K562 (cell line): ENCODE results near the gene PDF. TPM values are rescaled to one million over a fixed set of nuclear protein-coding genes. Genes with fewer than 3 reads are reported as not detected.
A peak's percentile ranks its signal among the peaks of the same experiment; 100 is the strongest.

Experiments used
- CHD1 ChIP-seq: fragments of 200-600 bp; sonication (generic); IDR thresholded peaks from one replicate; pipeline ENCODE4 v1.6.1; 2012; ENCODE audit warnings: mild to moderate bottlenecking, moderate library complexity, low read length, inconsistent platforms
- ERF ChIP-seq: fragments of 450-650 bp; formaldehyde crosslinking; IDR thresholded peaks from 2 replicates; pipeline ENCODE4 v1.4.0; 2020; ENCODE audit warnings: mild to moderate bottlenecking, mixed read lengths
- ESRRA ChIP-seq: fragments of 450-650 bp; IDR thresholded peaks from 2 replicates; pipeline ENCODE4 v1.6.1; 2014; ENCODE audit warnings: low read depth, mild to moderate bottlenecking, moderate library complexity, borderline replicate concordance
- KLF1 ChIP-seq: fragments of 450-650 bp; IDR thresholded peaks from 2 replicates; pipeline ENCODE4 v1.6.1; 2016; ENCODE audit warnings: missing genetic modification characterization, missing compliant biosample characterization
- L3MBTL2 ChIP-seq: fragments of 450-650 bp; IDR thresholded peaks from 2 replicates; pipeline ENCODE4 v1.6.1; 2016; ENCODE audit warnings: mild to moderate bottlenecking, moderate library complexity
- MAZ ChIP-seq, 2 experiments: fragments of 450-650 bp in 1 of 2; sonication (generic) in 1 of 2; formaldehyde crosslinking; IDR thresholded peaks in 1 of 2; conservative IDR thresholded peaks in 1 of 2; 2 replicates each; pipeline versions ENCODE4 v1.4.0 to v1.5.0; 2020; ENCODE audit warnings: mild to moderate bottlenecking in 1 of 2, missing genetic modification reagents in 1 of 2
- MBD1 ChIP-seq: fragments of 250-450 bp; sonication (Bioruptor Pico); IDR thresholded peaks from 2 replicates; pipeline ENCODE4 v1.8.0; 2022; ENCODE audit warnings: inconsistent platforms
- MLLT1 ChIP-seq, 2 experiments: fragments of 450-650 bp; IDR thresholded peaks; 2 replicates each; pipeline ENCODE4 v1.6.1; 2016
- SOX6 ChIP-seq: fragments of 450-650 bp; IDR thresholded peaks from 2 replicates; pipeline ENCODE4 v1.6.1; 2014; ENCODE audit warnings: mild to moderate bottlenecking
- USF1 ChIP-seq: sonication (generic); formaldehyde crosslinking; IDR thresholded peaks from 2 replicates; pipeline ENCODE4 v1.9.0; 2022; ENCODE audit warnings: mild to moderate bottlenecking, missing genetic modification reagents
- polyA plus RNA-seq, 8 experiments: library from polyadenylated mRNA; depleted of rRNA in 4 of 8; stranded (reverse) in 5 of 8; unstranded in 3 of 8; fragments of >200 nt; fragmentation: Nextera tagmentation in 2 of 8; fragmentation: Illumina TruSeq in 1 of 8; extraction: Ambion mirVana in 2 of 8; extraction: Trizol in 1 of 8; gene quantifications; 2 replicates each; pipeline versions ENCODE4 v1.2.1 to v1.2.3, GENCODE V29; 2011 to 2014; ENCODE audit warnings: inconsistent platforms in 1 of 8, missing spikeins in 1 of 8
- total RNA-seq, 7 experiments: library from RNA; depleted of rRNA in 6 of 7; stranded (reverse); fragments of >200 nt in 6 of 7; fragmentation: Illumina TruSeq in 2 of 7; extraction: Trizol in 2 of 7; gene quantifications; 2 replicates each; pipeline versions ENCODE4 v1.2.1 to v1.2.3, GENCODE V29; 2011 to 2021; ENCODE audit warnings: low replicate concordance in 1 of 7
- TF ChIP-seq, protein P1 (sequence below), 2 experiments: IDR thresholded peaks; 2 replicates each; pipeline ENCODE4 v1.6.1; 2011; ENCODE audit warnings: borderline replicate concordance in 1 of 2, control low read depth in 1 of 2, low read depth in 1 of 2, low read length in 1 of 2, mild to moderate bottlenecking in 1 of 2, mixed read lengths in 1 of 2, moderate library complexity in 1 of 2; ENCODE audit not compliant: insufficient read depth in 1 of 2, insufficient read length in 1 of 2, poor library complexity in 1 of 2, severe bottlenecking in 1 of 2; ENCODE audit errors: extremely low read depth in 1 of 2
- TF ChIP-seq, protein P2 (sequence below): fragments of 250-450 bp; sonication (Bioruptor Pico); IDR thresholded peaks from 2 replicates; pipeline ENCODE4 v1.5.0; 2021
- TF ChIP-seq, protein P3 (sequence below): IDR thresholded peaks from 2 replicates; pipeline ENCODE4 v1.6.1; 2011; ENCODE audit warnings: borderline replicate concordance, low read depth, mild to moderate bottlenecking, moderate library complexity, low read length; ENCODE audit not compliant: insufficient read depth, poor library complexity, severe bottlenecking
- TF ChIP-seq, protein P4 (sequence below): sonication (generic); formaldehyde crosslinking; IDR thresholded peaks from 2 replicates; pipeline ENCODE4 v1.4.0; 2020; ENCODE audit warnings: mild to moderate bottlenecking, missing genetic modification reagents

The PDF gene
- total and polyA plus RNA-seq, 9 of the 15 experiments (the other 6 are each of a cell fraction or from before 2014, with no cell fraction given): 0.15 to 72.4 (median 5.6) TPM

- TF ChIP-seq, protein P1, sequence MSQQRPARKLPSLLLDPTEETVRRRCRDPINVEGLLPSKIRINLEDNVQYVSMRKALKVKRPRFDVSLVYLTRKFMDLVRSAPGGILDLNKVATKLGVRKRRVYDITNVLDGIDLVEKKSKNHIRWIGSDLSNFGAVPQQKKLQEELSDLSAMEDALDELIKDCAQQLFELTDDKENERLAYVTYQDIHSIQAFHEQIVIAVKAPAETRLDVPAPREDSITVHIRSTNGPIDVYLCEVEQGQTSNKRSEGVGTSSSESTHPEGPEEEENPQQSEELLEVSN (IDR thresholded peaks at IDR 0.05; ENCODE audit: borderline replicate concordance in 1 of 2, extremely low read depth in 1 of 2, insufficient read depth in 1 of 2, insufficient read length in 1 of 2, low read depth in 1 of 2, low read length in 1 of 2, poor library complexity in 1 of 2, severe bottlenecking in 1 of 2): peak in 1 of 2 experiments; percentile 79
- TF ChIP-seq, protein P2, sequence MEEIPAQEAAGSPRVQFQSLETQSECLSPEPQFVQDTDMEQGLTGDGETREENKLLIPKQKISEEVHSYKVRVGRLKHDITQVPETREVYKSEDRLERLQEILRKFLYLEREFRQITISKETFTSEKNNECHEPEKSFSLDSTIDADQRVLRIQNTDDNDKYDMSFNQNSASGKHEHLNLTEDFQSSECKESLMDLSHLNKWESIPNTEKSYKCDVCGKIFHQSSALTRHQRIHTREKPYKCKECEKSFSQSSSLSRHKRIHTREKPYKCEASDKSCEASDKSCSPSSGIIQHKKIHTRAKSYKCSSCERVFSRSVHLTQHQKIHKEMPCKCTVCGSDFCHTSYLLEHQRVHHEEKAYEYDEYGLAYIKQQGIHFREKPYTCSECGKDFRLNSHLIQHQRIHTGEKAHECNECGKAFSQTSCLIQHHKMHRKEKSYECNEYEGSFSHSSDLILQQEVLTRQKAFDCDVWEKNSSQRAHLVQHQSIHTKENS: no peak
- TF ChIP-seq, protein P3, sequence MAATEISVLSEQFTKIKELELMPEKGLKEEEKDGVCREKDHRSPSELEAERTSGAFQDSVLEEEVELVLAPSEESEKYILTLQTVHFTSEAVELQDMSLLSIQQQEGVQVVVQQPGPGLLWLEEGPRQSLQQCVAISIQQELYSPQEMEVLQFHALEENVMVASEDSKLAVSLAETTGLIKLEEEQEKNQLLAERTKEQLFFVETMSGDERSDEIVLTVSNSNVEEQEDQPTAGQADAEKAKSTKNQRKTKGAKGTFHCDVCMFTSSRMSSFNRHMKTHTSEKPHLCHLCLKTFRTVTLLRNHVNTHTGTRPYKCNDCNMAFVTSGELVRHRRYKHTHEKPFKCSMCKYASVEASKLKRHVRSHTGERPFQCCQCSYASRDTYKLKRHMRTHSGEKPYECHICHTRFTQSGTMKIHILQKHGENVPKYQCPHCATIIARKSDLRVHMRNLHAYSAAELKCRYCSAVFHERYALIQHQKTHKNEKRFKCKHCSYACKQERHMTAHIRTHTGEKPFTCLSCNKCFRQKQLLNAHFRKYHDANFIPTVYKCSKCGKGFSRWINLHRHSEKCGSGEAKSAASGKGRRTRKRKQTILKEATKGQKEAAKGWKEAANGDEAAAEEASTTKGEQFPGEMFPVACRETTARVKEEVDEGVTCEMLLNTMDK: no peak
- TF ChIP-seq CHD1: no peak
- TF ChIP-seq L3MBTL2: peak; percentile 80
- no peak for TF ChIP-seq ERF (CRISPR knock-in tag)
- 0 out of 2 replicates have a peak, but pooled peaks have one; percentile 3 for TF ChIP-seq USF1 (CRISPR knock-in tag)
- TF ChIP-seq ESRRA: peak; percentile 74
- TF ChIP-seq, protein P4, sequence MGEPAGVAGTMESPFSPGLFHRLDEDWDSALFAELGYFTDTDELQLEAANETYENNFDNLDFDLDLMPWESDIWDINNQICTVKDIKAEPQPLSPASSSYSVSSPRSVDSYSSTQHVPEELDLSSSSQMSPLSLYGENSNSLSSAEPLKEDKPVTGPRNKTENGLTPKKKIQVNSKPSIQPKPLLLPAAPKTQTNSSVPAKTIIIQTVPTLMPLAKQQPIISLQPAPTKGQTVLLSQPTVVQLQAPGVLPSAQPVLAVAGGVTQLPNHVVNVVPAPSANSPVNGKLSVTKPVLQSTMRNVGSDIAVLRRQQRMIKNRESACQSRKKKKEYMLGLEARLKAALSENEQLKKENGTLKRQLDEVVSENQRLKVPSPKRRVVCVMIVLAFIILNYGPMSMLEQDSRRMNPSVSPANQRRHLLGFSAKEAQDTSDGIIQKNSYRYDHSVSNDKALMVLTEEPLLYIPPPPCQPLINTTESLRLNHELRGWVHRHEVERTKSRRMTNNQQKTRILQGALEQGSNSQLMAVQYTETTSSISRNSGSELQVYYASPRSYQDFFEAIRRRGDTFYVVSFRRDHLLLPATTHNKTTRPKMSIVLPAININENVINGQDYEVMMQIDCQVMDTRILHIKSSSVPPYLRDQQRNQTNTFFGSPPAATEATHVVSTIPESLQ (CRISPR knock-in tag): peak; percentile 16; the same call in 1 of the 2 replicates
- TF ChIP-seq MAZ (CRISPR knock-in tag; conservative IDR thresholded peaks at IDR 0.05 in 1 of 2, IDR thresholded peaks at IDR 0.05 in 1 of 2): no peak
- 0 out of 2 replicates have a peak, but pooled peaks have one; percentile 47 for TF ChIP-seq MBD1
- TF ChIP-seq SOX6: no peak
- 0 out of 4 replicates have a peak, but pooled peaks of 1 of the 2 experiments have one; percentile 28 for TF ChIP-seq MLLT1 (IDR thresholded peaks at IDR 0.05)
- TF ChIP-seq KLF1 (tag): no peak
These were observed 8.3 kb upstream of the PDF start (continued) for GRCh38 chr16:69338557-69339288.
